Skin of body (tissue), 2 donors: Measurements from ENCODE around the gene IFT20. TPM values are rescaled to one million over a fixed set of nuclear protein-coding genes. Genes with fewer than 3 reads are reported as not detected.
A peak's percentile ranks its signal among the peaks of the same experiment; 100 is the strongest.
"Not testable (repeated sequence)": the region's sequence is repeated elsewhere in the genome, so short reads cannot be mapped to it uniquely, and the experiment has no call there.

Experiments
- DNase-seq: peaks from one replicate; lab custom pipeline; 2025; lab: John Stamatoyannopoulos, UW
- total RNA-seq: library from RNA; depleted of rRNA; stranded (reverse); fragments of >200 nt; gene quantifications from one replicate; pipeline ENCODE4 v1.2.3, GENCODE V29; 2014

The IFT20 gene
- total RNA-seq, 1 donor from 2014 or later, result 41.8 TPM

DNA sequence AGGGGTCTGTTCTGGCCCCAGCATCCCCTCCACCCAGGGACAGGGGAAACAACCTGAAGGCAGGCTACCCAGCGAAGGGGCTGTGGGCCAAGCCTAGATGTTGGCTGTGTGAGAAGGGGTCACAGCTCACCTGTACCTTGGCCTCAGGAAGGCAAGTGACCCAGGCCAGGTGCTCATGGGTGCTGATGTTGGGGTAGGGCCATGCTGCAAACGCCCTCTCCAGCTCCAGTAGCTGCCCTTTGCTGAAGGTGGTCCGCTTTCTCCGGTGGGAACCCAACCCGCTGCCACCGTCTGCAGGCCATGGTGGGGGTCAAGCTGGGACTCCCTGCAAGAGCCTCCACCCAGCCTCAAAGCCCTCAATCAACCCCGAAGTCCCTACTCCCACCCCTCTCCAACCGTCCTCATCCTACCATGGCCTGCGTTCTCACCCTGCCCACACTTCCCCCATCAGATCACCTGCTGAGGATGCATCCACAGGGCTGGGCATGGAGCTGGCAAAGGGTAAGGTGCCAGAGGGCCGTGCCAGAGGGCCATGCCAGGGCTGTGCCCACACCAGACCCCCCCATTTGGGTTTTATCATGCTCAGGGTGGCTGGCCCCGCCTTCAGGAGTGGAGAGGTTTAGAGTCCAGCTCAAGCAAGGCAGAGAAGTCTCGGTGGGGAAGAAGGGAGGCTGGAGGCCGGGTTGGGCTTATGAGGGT, 29.5 kb upstream of the IFT20 start, which contains the start of gene SEBOX:
Gene SEBOX (minus strand): TSS at position 535 of the 699 bp plus-strand sequence. CDS start 48 bp downstream, at position 487.
- no peak for DNase-seq

DNA sequence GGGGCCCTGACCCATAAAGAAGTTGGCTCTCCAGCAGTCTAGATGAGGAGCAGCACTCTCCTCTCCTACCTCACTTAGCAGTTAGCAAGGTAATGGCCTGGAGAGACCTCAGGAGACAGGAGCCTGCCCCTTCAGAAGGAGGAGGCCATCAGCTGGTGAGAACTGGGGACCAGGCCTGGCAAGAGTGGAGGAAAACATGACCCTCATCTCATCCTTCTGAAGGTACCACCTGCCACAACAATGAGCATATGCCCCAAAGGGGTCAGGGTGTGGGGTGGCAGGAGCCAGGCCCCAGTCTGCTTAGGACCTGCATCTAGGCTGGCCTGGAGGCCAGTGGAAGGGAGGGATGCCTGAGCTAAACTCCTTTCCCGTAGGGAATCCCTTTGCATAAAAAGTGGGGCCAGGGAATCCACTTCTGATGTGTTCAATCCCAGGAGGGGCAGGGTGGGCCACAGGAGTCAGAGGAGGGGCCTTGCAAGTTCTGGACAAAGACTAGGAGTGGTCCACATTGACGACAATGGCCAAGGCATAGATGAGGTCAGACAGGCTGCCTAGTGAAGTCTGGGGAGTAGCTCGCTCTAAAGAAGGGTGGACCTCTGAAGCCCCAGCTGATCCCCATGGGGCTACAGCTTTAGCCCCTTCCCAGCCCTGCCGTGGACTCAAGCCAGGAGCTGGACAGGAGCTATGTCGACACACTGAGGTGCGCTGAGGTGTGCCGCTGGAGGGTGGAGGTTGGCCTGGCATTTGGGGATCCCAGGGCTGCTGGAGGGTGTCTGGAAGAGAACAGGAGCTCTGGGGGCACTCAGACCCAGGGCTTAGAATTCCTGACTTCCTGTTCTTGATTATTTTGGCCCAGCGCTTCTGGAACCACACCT, 28.7 kb upstream of the IFT20 start:
- no peak for DNase-seq

DNA sequence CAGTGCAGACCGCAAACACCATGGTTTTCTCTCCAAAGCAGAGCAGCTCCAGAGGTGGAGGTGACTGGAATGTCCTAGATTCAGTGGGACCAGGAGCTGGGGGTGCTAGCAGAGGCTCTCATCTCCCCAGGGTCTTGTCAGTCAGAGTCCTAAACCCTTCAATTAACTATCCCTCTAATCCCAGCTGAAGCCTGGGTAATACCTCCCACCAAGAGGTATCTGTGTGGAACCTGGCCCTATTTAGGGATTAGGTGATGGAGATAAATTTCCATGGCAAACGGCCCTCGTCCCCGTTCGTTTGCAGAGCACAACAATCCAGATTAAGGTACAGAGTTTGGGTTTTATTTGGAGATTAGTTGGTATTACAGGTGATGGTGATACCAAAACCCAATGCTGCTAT, 27.9 kb upstream of the IFT20 start:
- no peak for DNase-seq

DNA sequence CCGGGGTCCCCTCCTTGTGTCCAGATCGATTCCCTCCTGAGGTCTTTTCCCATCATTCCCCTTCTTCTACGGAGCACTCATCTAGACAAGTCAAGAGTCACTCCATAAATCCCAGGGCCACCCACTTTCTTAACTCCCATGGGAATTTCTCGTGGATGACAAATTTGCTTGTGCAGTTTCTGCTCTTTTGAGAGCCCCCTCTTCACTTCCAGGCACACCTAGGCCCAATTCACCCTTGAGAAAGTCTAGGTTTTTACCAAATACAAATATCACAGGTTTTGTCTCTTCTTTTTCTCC, 22.6 kb upstream of the IFT20 start:
- no peak for DNase-seq

DNA sequence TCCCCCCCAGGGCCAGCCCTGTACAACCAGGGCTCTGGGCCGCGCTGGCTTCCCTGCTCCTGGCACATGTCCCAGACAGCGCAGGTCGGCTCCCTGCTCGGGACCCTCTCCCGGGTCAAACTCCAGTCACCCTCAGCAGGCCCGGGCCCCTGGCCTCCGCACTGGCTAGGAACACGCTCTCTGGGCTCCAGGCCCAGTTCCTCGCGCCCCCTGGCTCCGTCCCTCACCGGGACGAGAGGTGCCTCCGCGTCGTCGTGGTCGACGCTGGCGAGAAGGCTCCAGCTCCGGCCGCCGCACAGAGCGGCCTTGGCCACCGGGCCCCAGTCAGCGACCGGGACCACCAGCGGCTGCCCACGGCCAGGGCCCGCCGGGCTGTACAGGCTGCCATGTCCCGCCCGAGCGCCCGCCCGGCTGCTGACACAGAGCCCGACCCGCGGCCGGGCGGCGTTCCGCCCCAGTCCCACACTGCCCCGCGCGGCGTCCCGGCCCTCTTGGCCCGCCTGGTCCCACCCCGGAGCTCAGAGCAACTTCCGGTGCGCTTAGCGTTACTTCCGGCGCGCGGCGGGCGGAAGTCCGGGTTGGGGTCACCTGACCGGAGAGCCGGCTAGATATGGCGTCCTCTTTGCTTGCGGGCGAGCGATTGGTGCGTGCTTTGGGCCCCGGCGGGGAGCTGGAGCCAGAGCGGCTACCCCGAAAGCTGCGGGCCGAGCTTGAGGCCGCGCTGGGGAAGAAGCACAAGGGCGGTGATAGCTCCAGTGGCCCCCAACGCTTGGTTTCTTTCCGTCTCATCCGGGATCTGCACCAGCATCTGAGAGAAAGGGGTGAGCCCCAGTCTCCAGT, 22.0 kb upstream of the IFT20 start, which contains the start of gene POLDIP2:
Gene POLDIP2 (minus strand): TSS at position 467 of the 840 bp plus-strand sequence. CDS start 79 bp downstream, at position 388.
- peak; percentile 92 for DNase-seq

DNA sequence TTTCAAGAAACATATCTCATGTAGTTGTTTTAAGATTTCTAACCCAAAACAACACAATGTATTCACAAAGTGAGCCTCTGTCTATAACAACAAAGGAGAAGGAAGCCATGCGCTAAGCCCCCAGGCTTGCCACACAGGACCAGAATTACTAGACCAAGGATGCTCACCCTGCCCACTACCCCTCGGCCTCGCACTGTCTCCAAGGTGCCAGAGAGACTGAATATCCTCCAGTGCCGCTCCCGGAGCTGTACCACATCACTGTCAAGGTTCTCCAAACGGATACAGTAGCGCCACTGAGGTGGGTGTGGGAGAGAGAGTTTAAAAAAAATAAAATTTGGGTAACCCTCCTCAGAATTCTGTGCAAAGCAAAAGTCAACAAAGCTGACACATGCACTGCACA, 15.0 kb upstream of the IFT20 start:
- DNase-seq, result no peak

DNA sequence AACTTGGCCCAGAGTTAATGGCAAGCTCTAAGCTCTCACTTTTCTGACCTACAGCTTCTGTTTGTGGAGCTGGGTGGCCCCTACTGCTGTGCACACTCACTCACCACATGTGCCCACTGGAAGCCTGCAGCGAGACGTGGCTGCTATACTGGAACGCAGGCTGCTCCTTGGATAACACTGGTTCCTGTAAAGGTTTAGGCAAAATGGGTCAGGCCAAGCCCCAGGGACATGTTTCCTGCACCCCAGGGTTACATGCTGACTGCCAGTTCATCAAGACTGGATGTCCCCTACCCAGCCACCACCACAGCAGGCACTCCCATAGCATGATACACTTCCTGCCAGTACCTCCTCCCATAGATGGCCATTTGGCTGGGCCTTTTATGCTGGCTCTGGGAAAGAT, 13.7 kb upstream of the IFT20 start:
- no peak for DNase-seq

DNA sequence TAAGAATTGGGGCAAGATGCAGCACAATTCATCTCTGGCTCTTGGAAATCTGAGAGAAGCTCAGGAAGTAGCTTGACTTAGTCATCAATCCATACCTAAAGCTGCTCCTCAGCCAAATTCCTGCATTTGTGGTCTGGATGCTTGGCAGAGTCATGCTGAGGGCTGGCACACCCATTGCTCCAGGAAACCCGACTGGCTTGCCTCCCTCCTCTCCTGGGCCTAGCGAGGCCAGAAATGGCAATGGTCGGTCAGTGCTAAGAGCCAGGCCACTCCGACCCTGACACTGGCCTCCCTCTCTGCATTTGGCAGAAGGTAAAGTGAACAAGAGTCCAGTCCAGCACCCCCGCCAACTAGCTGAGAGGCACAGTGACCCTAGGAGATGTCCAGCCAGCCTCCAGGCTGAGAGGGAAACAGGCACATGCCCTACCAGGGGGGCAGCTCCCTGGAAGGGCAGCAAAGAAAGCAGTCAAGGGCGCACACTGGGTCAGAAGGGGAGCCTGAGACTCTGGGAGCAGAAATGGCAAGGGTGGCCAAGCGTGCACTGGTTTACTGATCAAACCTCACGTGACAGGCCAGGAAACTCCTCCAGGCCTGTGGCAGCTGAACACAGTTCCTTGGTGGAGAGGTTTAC, 12.1 kb upstream of the IFT20 start:
- DNase-seq, result no peak

DNA sequence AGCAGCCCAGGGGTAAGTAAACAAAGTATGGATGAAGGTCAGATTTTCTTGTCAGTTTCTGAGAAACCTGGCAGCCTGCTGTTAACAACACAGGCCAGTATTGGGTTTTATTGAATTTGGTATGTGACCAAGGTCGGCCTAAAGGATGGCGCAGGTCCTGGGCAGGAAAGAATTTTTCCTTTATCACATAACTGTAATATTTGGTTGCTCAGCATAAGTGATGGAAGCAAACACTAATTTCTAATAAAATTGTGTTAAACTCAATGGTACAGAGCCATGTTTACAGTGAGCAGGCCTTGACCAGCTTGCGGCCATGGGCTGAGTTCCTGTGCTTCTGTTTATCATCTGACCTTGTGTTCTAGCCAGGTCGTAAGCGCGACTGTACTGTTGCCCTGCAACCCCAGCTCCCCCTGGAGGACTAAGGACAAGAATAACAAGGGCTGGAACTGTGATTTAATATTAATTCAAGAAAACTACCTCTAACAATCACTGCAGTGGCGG, 11.5 kb upstream of the IFT20 start:
- no peak for DNase-seq

DNA sequence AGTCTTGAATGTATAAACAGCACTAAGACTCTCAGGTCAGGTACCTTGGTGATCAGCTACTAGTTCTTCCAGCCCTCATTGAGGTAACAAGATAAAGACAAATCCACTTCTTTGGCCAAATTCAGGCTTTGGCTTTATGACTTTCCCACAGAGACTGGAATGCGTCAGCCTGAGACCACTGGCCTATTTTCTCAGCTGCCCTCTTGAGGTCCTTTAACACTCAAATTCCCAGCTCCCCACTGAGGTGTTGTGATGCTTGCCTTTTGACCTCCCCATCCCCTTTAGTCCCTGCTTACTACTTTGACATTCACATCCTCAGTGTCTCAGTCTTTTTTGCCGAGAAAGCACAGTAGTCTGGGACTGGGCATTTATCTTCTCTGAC, 10.9 kb upstream of the IFT20 start:
- DNase-seq, result no peak

DNA sequence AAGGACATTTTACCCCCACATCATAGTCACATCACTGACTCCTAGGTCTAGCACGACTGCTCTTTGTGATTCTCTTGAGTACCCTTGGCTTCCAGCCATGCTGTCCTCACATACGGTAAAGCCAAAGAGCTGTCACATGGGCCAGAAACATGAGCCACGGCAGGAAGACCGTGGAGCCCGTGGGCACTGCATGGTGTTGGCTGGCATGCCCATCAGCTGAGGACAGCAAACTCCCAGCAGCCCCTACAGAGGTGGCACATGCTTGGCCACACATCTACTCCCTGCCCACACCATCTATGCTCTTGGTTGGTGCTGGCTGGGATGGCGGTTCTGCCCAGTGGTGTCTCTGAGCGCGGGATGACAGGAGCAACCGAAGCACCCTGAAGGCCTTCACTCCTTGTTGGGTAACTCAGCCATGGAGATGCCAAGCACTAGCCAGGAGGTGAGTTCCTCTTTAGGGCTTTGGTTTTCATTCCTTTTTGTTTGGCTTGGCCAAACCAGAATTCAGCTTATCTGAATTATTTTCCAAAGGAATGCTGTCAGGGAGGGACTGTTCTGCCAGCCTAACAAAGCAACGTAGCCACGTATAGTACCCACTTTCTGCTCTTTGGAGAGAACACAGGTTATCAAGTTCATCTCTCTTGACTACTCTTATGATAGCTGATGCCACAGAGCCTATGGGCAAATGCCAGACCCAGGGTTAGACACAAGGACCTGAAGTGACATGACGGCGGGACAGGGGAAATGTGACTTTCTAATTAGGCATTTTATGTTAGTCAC, 10.3 kb upstream of the IFT20 start:
- DNase-seq, result no peak

DNA sequence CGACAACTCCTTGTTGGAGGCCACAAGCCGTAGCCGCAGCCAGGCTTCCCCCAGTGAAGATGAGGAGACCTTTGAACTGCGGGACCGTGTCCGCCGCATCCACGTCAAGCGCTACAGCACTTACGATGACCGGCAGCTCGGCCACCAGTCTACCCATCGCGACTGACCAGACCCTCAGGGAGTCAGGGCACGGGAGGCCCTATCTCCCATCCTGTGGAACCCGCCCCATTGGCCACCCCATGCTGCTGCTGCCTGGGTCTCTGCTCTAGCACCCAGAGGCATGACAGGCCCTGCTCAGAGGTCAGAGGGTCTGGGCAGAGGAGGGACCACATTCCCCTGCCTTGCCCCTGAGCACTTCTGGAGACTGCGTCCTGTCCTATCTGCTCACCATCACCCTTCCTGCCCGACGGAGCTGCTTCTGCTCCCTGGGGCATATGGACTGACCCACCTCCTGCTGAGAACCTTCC, 9.2 kb upstream of the IFT20 start:
- no peak for DNase-seq

DNA sequence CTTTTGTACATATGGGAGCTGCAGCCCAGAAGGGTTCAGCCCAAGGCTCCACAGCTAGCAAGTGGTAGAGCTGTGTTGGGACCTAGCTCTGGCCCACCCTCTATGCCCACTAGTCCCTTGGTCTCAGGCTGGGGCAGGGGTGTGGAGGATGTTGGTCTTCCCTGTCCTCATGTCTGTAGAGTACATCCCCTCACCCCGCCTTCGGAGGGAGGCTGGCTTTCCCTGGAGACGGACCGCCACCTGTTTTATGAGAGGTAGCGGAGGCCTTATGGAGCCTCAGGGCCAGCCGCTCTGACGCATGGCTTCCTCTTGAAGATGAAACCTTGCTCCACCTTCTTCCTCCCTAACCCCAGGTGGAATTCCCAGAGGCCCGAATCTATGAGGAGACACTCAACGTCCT, 8.7 kb upstream of the IFT20 start:
- DNase-seq, result no peak

DNA sequence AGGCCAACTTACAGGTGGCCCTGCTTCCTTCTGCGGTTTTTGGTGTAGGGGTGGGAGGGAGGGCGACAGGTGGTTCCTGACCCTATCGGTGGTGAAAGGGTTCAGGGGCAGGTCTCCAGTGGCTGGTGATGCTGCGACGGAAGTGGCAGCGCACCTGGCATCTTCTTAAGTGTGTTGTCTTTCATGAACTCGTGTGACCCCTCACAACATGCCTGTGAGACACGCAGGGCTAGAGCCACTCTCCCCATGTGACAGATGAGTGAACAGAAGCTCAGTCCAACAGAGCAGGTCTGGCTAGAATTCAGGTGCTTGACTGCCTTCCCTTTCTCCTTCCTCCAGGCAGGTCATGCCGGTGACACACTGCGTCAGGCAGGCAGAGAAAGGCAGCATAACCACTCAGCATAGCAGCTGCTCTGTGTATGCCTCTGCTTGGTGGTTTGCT, 8.2 kb upstream of the IFT20 start:
- no peak for DNase-seq

DNA sequence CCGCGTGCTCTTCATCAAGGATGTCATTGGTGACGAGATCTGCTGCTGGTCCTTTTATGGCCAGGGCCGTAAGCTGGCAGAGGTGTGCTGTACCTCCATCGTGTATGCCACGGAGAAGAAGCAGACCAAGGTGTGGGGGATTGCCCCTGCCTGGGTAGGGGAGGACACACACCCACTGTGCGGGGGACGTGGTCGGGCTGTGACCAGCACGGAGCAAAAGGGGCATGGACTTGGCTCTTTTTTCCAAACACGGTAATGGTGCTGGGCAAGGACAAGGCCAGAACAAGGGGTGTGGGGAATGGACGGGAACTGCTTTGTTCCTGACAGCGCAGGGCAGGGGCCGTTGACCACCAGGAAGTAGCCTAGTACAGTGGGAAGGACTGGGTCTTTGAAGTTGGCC, 7.0 kb upstream of the IFT20 start:
- no peak for DNase-seq

DNA sequence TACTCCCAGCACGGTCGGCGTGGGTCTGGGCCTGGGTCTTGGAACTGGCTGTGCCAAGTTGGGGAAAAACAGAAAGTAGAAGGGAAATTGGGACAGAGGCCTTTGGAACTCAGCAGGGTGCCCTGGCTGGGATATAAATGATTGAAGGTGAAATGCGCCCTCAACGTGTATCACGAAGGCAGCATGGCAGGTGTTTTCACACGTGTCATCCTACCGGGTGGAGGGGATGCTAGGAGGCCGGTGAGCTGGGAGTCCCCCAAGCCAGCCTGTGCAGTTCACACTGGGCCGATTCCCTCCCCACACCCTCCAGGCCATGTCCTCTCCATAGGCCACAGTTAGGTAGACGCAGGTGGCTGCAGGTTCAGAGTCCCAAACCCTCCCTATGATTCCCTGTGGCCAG, 6.2 kb upstream of the IFT20 start:
- DNase-seq, result no peak

DNA sequence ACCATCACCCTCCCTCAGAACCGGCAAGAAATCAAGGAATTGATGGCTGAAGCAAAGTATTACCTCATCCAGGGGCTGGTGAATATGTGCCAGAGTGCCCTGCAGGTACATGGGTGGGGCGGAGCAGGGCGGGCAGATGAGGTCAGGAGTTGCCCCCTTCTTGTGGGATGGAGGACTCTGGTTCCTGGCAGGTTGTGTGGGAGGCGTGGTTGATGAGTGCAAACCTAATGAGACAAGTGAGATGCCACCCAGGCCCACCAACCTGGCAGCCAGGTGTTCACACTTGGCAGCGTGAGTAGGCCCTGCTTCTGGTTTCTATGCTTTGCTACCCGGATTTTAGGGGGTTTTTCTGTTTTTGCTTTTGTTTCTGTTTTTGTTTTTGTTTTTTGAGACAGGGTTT, 5.1 kb upstream of the IFT20 start:
- no peak for DNase-seq

DNA sequence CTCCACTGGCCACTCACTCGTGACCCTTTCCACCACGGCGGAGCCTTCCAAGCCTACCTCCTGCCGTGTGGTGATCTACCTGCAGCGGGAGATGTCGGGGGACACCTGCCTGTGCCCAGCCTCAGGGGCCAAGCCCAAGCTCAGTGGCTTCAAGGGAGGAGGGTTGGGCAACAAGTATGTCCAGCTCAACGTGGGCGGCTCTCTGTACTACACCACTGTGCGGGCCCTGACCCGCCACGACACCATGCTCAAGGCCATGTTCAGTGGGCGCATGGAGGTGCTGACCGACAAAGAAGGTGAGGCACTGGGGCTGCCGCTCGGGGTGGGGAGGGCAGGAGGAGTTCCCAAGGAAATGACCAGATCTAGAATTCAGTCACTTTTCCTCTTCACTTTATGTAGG, 4.2 kb upstream of the IFT20 start:
- no peak for DNase-seq

DNA sequence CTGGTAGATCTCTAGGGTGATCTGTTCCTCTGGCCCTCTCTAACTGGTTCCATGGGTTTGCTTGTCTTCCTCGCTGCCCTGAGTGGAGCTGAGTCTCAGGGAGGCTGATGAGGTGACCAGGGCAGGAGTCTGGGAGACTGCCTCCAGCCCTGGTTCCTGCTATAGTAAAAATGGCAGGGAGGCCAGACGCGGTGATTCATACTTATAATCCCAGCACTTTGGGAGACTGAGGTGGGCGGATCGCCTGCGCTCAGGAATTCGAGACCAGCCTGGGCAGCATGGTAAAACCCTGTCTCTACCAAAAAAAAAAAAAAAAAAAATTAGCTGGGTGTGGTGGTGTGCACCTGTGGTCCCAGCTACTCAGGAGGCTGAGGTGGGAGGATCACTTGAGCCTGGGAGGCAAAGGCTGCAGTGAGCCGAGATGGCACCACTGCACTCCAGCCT, 3.5 kb upstream of the IFT20 start:
- not testable (repeated sequence) for DNase-seq

DNA sequence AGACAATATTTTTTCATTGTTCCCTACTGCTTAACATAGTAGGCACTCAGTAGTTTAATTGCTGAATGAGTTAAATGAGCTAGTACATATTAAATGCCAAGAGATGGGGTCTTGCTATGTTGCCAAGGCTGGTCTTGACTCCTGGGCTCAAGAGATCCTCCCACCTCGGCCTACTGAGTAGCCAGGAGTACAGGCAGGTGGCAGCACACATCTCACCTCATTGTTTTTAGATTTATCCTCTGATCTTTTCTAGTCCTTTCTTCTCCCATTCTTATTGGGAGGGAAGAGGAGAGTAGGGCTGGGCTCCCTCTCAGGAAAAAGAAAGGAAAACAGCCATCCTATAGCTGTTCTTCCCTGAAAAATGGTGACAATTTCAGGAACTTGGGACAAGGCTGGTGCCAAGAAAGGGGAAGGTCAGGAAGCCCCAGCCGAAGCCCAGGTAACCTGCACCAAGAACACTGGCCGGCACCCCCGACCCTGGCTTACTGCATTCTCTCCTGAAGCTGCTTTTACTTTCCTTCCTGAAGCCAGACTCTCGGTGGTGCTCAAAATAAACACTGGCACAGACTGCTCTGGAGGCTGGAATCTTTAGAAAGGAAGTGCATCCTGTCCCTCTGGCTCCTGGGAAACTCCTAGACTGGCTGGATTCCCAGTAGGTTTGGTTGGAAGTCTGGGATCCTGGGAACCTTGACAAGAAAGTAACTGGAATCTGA, 2.9 kb upstream of the IFT20 start:
- no peak for DNase-seq
